Mucosa of descending colon (tissue), 3 donors: ENCODE measurements around the gene TARBP2. TPM values are rescaled to one million over a fixed set of nuclear protein-coding genes. Genes with fewer than 3 reads are reported as not detected.

Experiments used
- ATAC-seq: fragments of 200-7000 bp; cut with Tn5 transposase; one replicate; pipeline ENCODE4 v1.9.1; 2020; ENCODE audit warnings: mild to moderate bottlenecking, moderate library complexity
- DNase-seq, 3 donors: peaks; one replicate each; pipeline ENCODE4 v3.0.0-alpha.2; 2020
- H3K36me3 ChIP-seq: fragments of 200-600 bp; one replicate; pipeline ENCODE4 v1.8.0; 2021; ENCODE audit warnings: low read depth, mild to moderate bottlenecking
- H3K4me1 ChIP-seq: fragments of 200-600 bp; one replicate; pipeline ENCODE4 v1.8.0; 2021; ENCODE audit warnings: low read depth, mild to moderate bottlenecking
- H3K4me3 ChIP-seq: fragments of 200-600 bp; one replicate; pipeline ENCODE4 v1.8.0; 2021; ENCODE audit warnings: mild to moderate bottlenecking
- H3K9me3 ChIP-seq: fragments of 200-600 bp; one replicate; pipeline ENCODE4 v1.8.0; 2021; ENCODE audit warnings: mild to moderate bottlenecking
- intact Hi-C, 2 donors: fragments of 100-400 bp; cut with DNase I in 1 of 2; cut with micrococcal nuclease in 1 of 2; formaldehyde crosslinking; loops; one replicate each; pipeline versions ENCODE4 v1.11.0 to v1.11.1; 2022; cut with DNase I, micrococcal nuclease
- total RNA-seq, 3 donors: library from RNA; stranded (reverse); fragmentation: NEBNext Ultra II Directional in 2 of 3; extraction: Animal tissue kit (Norgen Biotek cat#: 25700) in 2 of 3; gene quantifications; one replicate each; pipeline versions ENCODE4 v1.2.1 to v1.2.4, GENCODE V29; 2021 to 2023
- TF ChIP-seq, protein P1 (sequence below): fragments of 200-600 bp; IDR thresholded peaks from one replicate; pipeline ENCODE4 v1.8.0; 2022; ENCODE audit warnings: antibody characterized with exemption, mild to moderate bottlenecking
- donor health status: DM: no; HTN: no; CAD: no; lungs with moderate emphysema.
- donor health status: DM: no; HTN: no; CAD: no.
- donor health status: DM: no; HTN: yes; CAD: no.

The TARBP2 gene
- total RNA-seq, 3 donors from 2014 or later: 22.9 to 26.8 (median 25.1) TPM

DNA sequence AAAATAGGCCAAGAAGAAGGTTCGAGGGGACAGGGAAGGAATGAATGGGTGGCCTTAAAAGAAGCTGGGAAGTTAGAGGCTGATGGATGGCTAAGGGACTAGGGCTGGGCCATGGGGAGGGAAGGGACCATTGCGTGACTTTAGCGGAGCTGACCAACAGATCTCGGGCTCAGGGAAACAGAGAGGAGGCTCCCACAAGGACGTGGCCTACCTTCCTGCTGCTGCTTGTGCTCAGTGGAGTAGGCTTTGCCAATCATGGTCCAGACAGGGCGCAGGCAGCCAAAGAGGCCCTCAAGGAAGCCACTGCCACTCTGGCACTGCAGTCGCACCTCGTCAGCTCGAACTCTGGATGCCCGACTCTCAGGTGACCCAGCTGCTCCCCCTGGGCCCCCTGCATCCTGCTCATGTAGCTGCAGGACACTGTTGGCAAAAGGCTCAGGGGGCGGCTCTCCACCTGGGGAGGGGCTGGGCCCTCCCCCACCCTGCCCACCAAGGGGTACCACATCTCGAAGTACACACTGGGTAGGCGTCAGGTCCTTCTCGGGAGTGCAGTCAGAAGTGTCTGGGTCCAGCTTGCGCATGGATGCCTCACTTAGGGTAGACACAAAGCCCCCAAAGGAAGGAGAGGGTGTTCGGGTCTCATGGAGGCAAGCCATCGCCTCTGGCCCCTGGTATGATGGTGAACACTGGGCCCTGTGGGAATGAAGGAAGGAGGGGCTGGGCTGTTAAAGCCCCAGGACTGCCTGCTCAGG is 14.2 kb upstream of the TARBP2 start:
- Histone ChIP-seq H3K4me1 (peaks cover 13% of the 10 kb centered on the region), H3K4me3 (no peak overlapping the region), H3K36me3 (no peaks in the 10 kb centered on the region), H3K9me3 (no peaks in the 10 kb centered on the region)
- DNase-seq (peak in 2 of 3 donors; percentile 26 to 53), ATAC-seq (no peak)
- intact Hi-C loops: no loop called here
- TF ChIP-seq, protein P1, sequence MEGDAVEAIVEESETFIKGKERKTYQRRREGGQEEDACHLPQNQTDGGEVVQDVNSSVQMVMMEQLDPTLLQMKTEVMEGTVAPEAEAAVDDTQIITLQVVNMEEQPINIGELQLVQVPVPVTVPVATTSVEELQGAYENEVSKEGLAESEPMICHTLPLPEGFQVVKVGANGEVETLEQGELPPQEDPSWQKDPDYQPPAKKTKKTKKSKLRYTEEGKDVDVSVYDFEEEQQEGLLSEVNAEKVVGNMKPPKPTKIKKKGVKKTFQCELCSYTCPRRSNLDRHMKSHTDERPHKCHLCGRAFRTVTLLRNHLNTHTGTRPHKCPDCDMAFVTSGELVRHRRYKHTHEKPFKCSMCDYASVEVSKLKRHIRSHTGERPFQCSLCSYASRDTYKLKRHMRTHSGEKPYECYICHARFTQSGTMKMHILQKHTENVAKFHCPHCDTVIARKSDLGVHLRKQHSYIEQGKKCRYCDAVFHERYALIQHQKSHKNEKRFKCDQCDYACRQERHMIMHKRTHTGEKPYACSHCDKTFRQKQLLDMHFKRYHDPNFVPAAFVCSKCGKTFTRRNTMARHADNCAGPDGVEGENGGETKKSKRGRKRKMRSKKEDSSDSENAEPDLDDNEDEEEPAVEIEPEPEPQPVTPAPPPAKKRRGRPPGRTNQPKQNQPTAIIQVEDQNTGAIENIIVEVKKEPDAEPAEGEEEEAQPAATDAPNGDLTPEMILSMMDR: no peak

- H3K36me3 ChIP-seq: no peaks in the 10 kb centered on the region
- H3K4me3 ChIP-seq: no peak overlapping the region
- peaks cover 5% of the 10 kb centered on the region for H3K4me1 ChIP-seq
- intact Hi-C loops: no loop called here
- no peak for DNase-seq
- H3K9me3 ChIP-seq: no peaks in the 10 kb centered on the region
- no peak for ATAC-seq
- TF ChIP-seq, protein P1: no peak
These were observed 11.7 kb upstream of the TARBP2 start for GRCh38 chr12:53489242-53489864.

- Histone ChIP-seq H3K4me3 (no peak overlapping the region), H3K9me3 (no peaks in the 10 kb centered on the region), H3K36me3 (no peaks in the 10 kb centered on the region), H3K4me1 (peaks cover 19% of the 10 kb centered on the region)
- TF ChIP-seq, protein P1: no peak
- ATAC-seq (no peak), DNase-seq (peak in 2 of 3 donors; percentile 35 to 45)
- intact Hi-C loops: no loop called here
These were observed 8.9 kb upstream of the TARBP2 start for GRCh38 chr12:53492188-53492587.

- Histone ChIP-seq H3K9me3 (no peaks in the 10 kb centered on the region), H3K4me3 (peak overlapping the region; percentile 14), H3K36me3 (no peaks in the 10 kb centered on the region), H3K4me1 (peaks cover 19% of the 10 kb centered on the region)
- DNase-seq: peak; percentile 94 to 96 (median 95)
- peak; percentile 96 for ATAC-seq
- intact Hi-C loops: no loop called here
- TF ChIP-seq, protein P1: no peak
These were observed 8.1 kb upstream of the TARBP2 start for GRCh38 chr12:53492830-53493609.

- DNase-seq: peak in 2 of 3 donors; percentile 39 to 46
- H3K4me3 ChIP-seq: no peak overlapping the region
- intact Hi-C loops: no loop called here
- no peaks in the 10 kb centered on the region for H3K36me3 ChIP-seq
- H3K9me3 ChIP-seq: no peaks in the 10 kb centered on the region
- peaks cover 19% of the 10 kb centered on the region for H3K4me1 ChIP-seq
- no peak for ATAC-seq
- TF ChIP-seq, protein P1: no peak
These were observed 7.3 kb upstream of the TARBP2 start for GRCh38 chr12:53493610-53494391.
